GM19395 (cell line): ENCODE data around the gene FAM174B.
A peak's percentile ranks its signal among the peaks of the same experiment; 100 is the strongest.

Experiments
- ATAC-seq: cut with Tn5 transposase; IDR thresholded peaks from one replicate; pipeline ENCODE4 v1.9.1; 2021; ENCODE audit warnings: mild to moderate bottlenecking, moderate library complexity; ENCODE audit not compliant: unreplicated experiment

Gene FAM174B

GRCh38 chr15:92665100-92665555, 9.6 kb upstream of the FAM174B start:
- ATAC-seq = no peak

- ATAC-seq = no peak
These were observed 8.8 kb upstream of the FAM174B start for GRCh38 chr15:92664178-92664900.

GRCh38 chr15:92663250-92663951, 7.8 kb upstream of the FAM174B start:
- ATAC-seq = peak; percentile 66

GRCh38 chr15:92662762-92663161, 7.2 kb upstream of the FAM174B start:
- peak; percentile 16 for ATAC-seq

GRCh38 chr15:92661956-92662355, 6.4 kb upstream of the FAM174B start:
- no peak for ATAC-seq

- no peak for ATAC-seq
These were observed 5.5 kb upstream of the FAM174B start for GRCh38 chr15:92661069-92661468.

GRCh38 chr15:92657486-92657885, 1.9 kb upstream of the FAM174B start:
- ATAC-seq = no peak

- no peak for ATAC-seq
These were observed 514 bp upstream of the FAM174B start for GRCh38 chr15:92656089-92656488.

- ATAC-seq = no peak
These were observed 913 bp downstream of the FAM174B start for GRCh38 chr15:92654662-92655061.

- ATAC-seq = no peak
These were observed 1.6 kb downstream of the FAM174B start for GRCh38 chr15:92653836-92654539.

GRCh38 chr15:92653366-92653765, 2.2 kb downstream of the FAM174B start:
- ATAC-seq = no peak

GRCh38 chr15:92652576-92652966, 3.0 kb downstream of the FAM174B start:
- ATAC-seq = no peak

GRCh38 chr15:92651877-92652575, 3.5 kb downstream of the FAM174B start:
- ATAC-seq = no peak

- ATAC-seq = no peak
These were observed 4.6 kb downstream of the FAM174B start for GRCh38 chr15:92650966-92651365.

- no peak for ATAC-seq
These were observed 5.3 kb downstream of the FAM174B start for GRCh38 chr15:92650256-92650655.

GRCh38 chr15:92648190-92648875, 7.2 kb downstream of the FAM174B start:
- no peak for ATAC-seq

- no peak for ATAC-seq
These were observed 8.0 kb downstream of the FAM174B start for GRCh38 chr15:92647467-92648163.

GRCh38 chr15:92646216-92646615, 9.4 kb downstream of the FAM174B start:
- ATAC-seq = no peak

- no peak for ATAC-seq
These were observed 9.8 kb downstream of the FAM174B start for GRCh38 chr15:92645731-92646130.

GRCh38 chr15:92645051-92645631, 10.4 kb downstream of the FAM174B start:
- no peak for ATAC-seq
